ENCODE measurements around the gene SRPK2. TPM values are rescaled to one million over a fixed set of nuclear protein-coding genes. Genes with fewer than 3 reads are reported as not detected.
"Not testable (repeated sequence)": the region's sequence is repeated elsewhere in the genome, so short reads cannot be mapped to it uniquely, and the experiment has no call there.

SRPK2 gene
- total RNA-seq, 3 donors from 2014 or later = 44.6 to 68.2 (median 60.6) TPM

- TF ChIP-seq POLR2A (IDR thresholded peaks at IDR 0.05) = no peak
- TF ChIP-seq POLR2AphosphoS5 (IDR thresholded peaks at IDR 0.05) = no peak
- no peak for TF ChIP-seq CTCF (IDR thresholded peaks at IDR 0.05)
Observed at GRCh38 chr7:105339404-105340323, 49.1 kb downstream of the SRPK2 start.

GRCh38 chr7:105337529-105337928 lies 51.2 kb downstream of the SRPK2 start:
- intact Hi-C loops (cut with DNase I; ENCODE audit: low total_unique reads) = no loop called here
- no peak for DNase-seq (ENCODE audit: low spot score in 2 of 2)
- Histone ChIP-seq H3K4me3 (no peak overlapping the region), H3K27me3 (no peaks in the 10 kb centered on the region), H3K4me1 (no peaks in the 10 kb centered on the region), H3K27ac (no peak overlapping the region), H3K36me3 (no peaks in the 10 kb centered on the region), H3K9me3 (no peaks in the 10 kb centered on the region)
- no peak for TF ChIP-seq POLR2A (IDR thresholded peaks at IDR 0.05)

More at GRCh38 chr7:105339404-105340323, 49.1 kb downstream of the SRPK2 start:
- H3K4me3 ChIP-seq = no peak overlapping the region
- H3K36me3 ChIP-seq = no peaks in the 10 kb centered on the region
- no peaks in the 10 kb centered on the region for H3K27me3 ChIP-seq
- intact Hi-C loops (cut with DNase I; ENCODE audit: low total_unique reads) = no loop called here
- H3K9me3 ChIP-seq = no peaks in the 10 kb centered on the region
- H3K27ac ChIP-seq = no peak overlapping the region
- no peaks in the 10 kb centered on the region for H3K4me1 ChIP-seq
- no peak for DNase-seq (ENCODE audit: low spot score in 2 of 2)

- no peak for TF ChIP-seq POLR2AphosphoS5 (IDR thresholded peaks at IDR 0.05)
- TF ChIP-seq POLR2A (IDR thresholded peaks at IDR 0.05) = no peak
- peak; percentile 14 to 39 (median 31) for TF ChIP-seq CTCF (IDR thresholded peaks at IDR 0.05)
- no peaks in the 10 kb centered on the region for H3K4me1 ChIP-seq
- H3K9me3 ChIP-seq = no peaks in the 10 kb centered on the region
- DNase-seq (ENCODE audit: low spot score in 2 of 2) = no peak
- intact Hi-C loops (cut with DNase I; ENCODE audit: low total_unique reads) = no loop called here
- H3K36me3 ChIP-seq = no peaks in the 10 kb centered on the region
- no peak overlapping the region for H3K27ac ChIP-seq
- no peaks in the 10 kb centered on the region for H3K27me3 ChIP-seq
- no peak overlapping the region for H3K4me3 ChIP-seq
Observed at GRCh38 chr7:105336009-105336408, 52.7 kb downstream of the SRPK2 start.

GRCh38 chr7:105332661-105333060 lies 56.1 kb downstream of the SRPK2 start:
- H3K9me3 ChIP-seq; H3K4me3 ChIP-seq; H3K27ac ChIP-seq; H3K27me3 ChIP-seq; H3K4me1 ChIP-seq; H3K36me3 ChIP-seq; intact Hi-C loops (cut with DNase I; ENCODE audit: low total_unique reads); DNase-seq (ENCODE audit: low spot score in 2 of 2): not testable (repeated sequence)

- Histone ChIP-seq H3K27me3 (no peaks in the 10 kb centered on the region), H3K36me3 (no peaks in the 10 kb centered on the region), H3K9me3 (no peaks in the 10 kb centered on the region), H3K4me3 (no peak overlapping the region), H3K27ac (no peak overlapping the region), H3K4me1 (no peaks in the 10 kb centered on the region)
- TF ChIP-seq POLR2A (IDR thresholded peaks at IDR 0.05) = no peak
- TF ChIP-seq POLR2AphosphoS5 (IDR thresholded peaks at IDR 0.05) = no peak
- TF ChIP-seq CTCF (IDR thresholded peaks at IDR 0.05) = no peak
- intact Hi-C loops (cut with DNase I; ENCODE audit: low total_unique reads) = no loop called here
- DNase-seq (ENCODE audit: low spot score in 2 of 2) = no peak
Observed at GRCh38 chr7:105330526-105330925, 58.2 kb downstream of the SRPK2 start.

GRCh38 chr7:105327201-105327600 lies 61.5 kb downstream of the SRPK2 start:
- H3K9me3 ChIP-seq = no peaks in the 10 kb centered on the region
- H3K36me3 ChIP-seq = no peaks in the 10 kb centered on the region
- no peak overlapping the region for H3K4me3 ChIP-seq
- no peaks in the 10 kb centered on the region for H3K27me3 ChIP-seq
- no peak for DNase-seq (ENCODE audit: low spot score in 2 of 2)
- no peaks in the 10 kb centered on the region for H3K4me1 ChIP-seq
- intact Hi-C loops (cut with DNase I; ENCODE audit: low total_unique reads) = no loop called here
- TF ChIP-seq POLR2A (IDR thresholded peaks at IDR 0.05) (no peak), POLR2AphosphoS5 (IDR thresholded peaks at IDR 0.05) (no peak), CTCF (IDR thresholded peaks at IDR 0.05) (no peak)
- H3K27ac ChIP-seq = no peak overlapping the region

Measured in breast epithelium (tissue), 4 donors.